OCI-LY1 (cell line): ENCODE measurements around the gene FERMT3.

Source experiments
- H2AFZ ChIP-seq: fragments of 200-600 bp; sonication (generic), shearing (Covaris generic); 2 replicates; pipeline ENCODE4 v1.6.0; 2014; ENCODE audit warnings: antibody characterized with exemption, mild to moderate bottlenecking, low read length
- H3F3A ChIP-seq: fragments of 200-600 bp; sonication (generic), shearing (Covaris generic); 2 replicates; pipeline ENCODE4 v1.6.0; 2014; ENCODE audit warnings: mild to moderate bottlenecking, antibody characterized with exemption, low read length, moderate library complexity; ENCODE audit not compliant: insufficient read depth
- H3K27ac ChIP-seq: fragments of 200-600 bp; sonication (generic); 2 replicates; pipeline ENCODE4 v1.5.1; 2014; ENCODE audit warnings: low read length, mixed run types, mild to moderate bottlenecking, low read depth; ENCODE audit not compliant: poor library complexity, severe bottlenecking
- H3K27me3 ChIP-seq: fragments of 200-600 bp; sonication (generic); 2 replicates; pipeline ENCODE4 v1.6.0; 2014; ENCODE audit warnings: antibody characterized with exemption, mild to moderate bottlenecking, low read length, moderate library complexity; ENCODE audit not compliant: insufficient read depth
- H3K36me3 ChIP-seq: fragments of 200-600 bp; sonication (generic); 2 replicates; pipeline ENCODE4 v1.6.1; 2014; ENCODE audit warnings: mild to moderate bottlenecking, antibody characterized with exemption, low read length, moderate library complexity, mixed read lengths; ENCODE audit not compliant: insufficient read depth
- H3K4me1 ChIP-seq: fragments of 200-600 bp; sonication (generic); 2 replicates; pipeline ENCODE4 v1.5.1; 2014; ENCODE audit warnings: mild to moderate bottlenecking, low read length, moderate library complexity; ENCODE audit not compliant: insufficient read depth, severe bottlenecking
- H3K4me2 ChIP-seq: fragments of 200-600 bp; sonication (generic), shearing (Covaris generic); 2 replicates; pipeline ENCODE4 v1.6.1; 2014; ENCODE audit warnings: low read length
- H3K4me3 ChIP-seq: fragments of 200-600 bp; sonication (generic); 2 replicates; pipeline ENCODE4 v1.5.1; 2014; ENCODE audit warnings: low read length, low read depth, mild to moderate bottlenecking, mixed read lengths; ENCODE audit not compliant: poor library complexity, severe bottlenecking
- H3K79me2 ChIP-seq: fragments of 200-600 bp; shearing (Covaris generic); 2 replicates; pipeline ENCODE4 v1.6.1; 2016; ENCODE audit warnings: mixed run types, low read length, mixed read lengths; ENCODE audit not compliant: insufficient read depth
- H3K9ac ChIP-seq: fragments of 200-600 bp; sonication (generic), shearing (Covaris generic); 2 replicates; pipeline ENCODE4 v1.6.1; 2014; ENCODE audit warnings: mild to moderate bottlenecking, low read length, mixed read lengths
- H3K9me2 ChIP-seq: fragments of 200-600 bp; sonication (generic), shearing (Covaris generic); 2 replicates; pipeline ENCODE4 v1.6.1; 2014; ENCODE audit warnings: low read depth, mild to moderate bottlenecking, low read length, mixed read lengths
- H3K9me3 ChIP-seq: fragments of 200-600 bp; shearing (Covaris generic); 2 replicates; pipeline ENCODE4 v1.6.1; 2014; ENCODE audit warnings: low read length, mixed read lengths
- H4K20me1 ChIP-seq: fragments of 200-600 bp; sonication (generic), shearing (Covaris generic); 2 replicates; pipeline ENCODE4 v1.6.0; 2016; ENCODE audit warnings: mild to moderate bottlenecking, low read length; ENCODE audit not compliant: insufficient read depth
- CTCF ChIP-seq: fragments of 200-600 bp; sonication (generic), shearing (Covaris generic); IDR thresholded peaks from 2 replicates; pipeline ENCODE4 v1.5.1; 2017; ENCODE audit warnings: mild to moderate bottlenecking, antibody characterized with exemption, low read length, moderate library complexity, mixed read lengths
- EZH2 ChIP-seq: fragments of 200-600 bp; sonication (generic), shearing (Covaris generic); IDR thresholded peaks from 2 replicates; pipeline ENCODE4 v1.8.0; 2017; ENCODE audit warnings: borderline replicate concordance, mixed run types, mild to moderate bottlenecking, antibody characterized with exemption, low read length, moderate library complexity, mixed read lengths

Gene FERMT3

GRCh38 chr11:64229090-64229743, 22.7 kb downstream of the FERMT3 start:
- Histone ChIP-seq H3K4me3 (peak overlapping the region; percentile 68), H3K9me2 (no peaks in the 10 kb centered on the region), H3K27me3 (no peaks in the 10 kb centered on the region), H3K4me2 (peak overlapping the region; percentile 79), H3K36me3 (peaks cover 4% of the 10 kb centered on the region; the same call in 1 of the 2 replicates), H3F3A (no peaks in the 10 kb centered on the region), H2AFZ (no peak overlapping the region), H3K79me2 (no peaks in the 10 kb centered on the region), H4K20me1 (no peaks in the 10 kb centered on the region), H3K9me3 (no peaks in the 10 kb centered on the region), H3K9ac (peak overlapping the region; percentile 71; the same call in 1 of the 2 replicates), H3K27ac (peak overlapping the region; percentile 79), H3K4me1 (peaks cover 65% of the 10 kb centered on the region)
- TF ChIP-seq EZH2 = no peak

DNA sequence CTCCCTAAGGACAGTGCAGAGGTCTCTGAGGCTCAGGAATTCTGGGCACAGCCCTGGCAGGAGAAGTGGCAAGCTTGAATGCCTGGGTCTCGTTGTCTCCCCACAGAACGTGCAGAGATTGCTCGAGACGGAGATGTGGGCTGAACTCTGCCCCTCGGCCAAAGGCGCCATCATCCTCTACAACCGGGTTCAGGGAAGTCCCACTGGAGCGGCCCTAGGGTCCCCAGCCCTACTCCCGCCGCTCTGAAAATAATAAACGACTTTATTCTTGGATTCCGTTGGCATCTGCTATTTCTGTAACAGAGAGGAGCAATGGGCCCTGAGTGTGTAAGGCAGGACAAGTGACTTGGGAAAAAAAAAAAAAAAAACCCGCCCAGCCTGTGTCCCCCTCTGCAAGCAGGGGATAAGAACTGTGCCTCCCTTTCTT, 23.2 kb downstream of the FERMT3 start:
- Histone ChIP-seq H3K4me2 (peak overlapping the region; percentile 79), H3K27me3 (no peaks in the 10 kb centered on the region), H3K27ac (peak overlapping the region; percentile 79), H3K9ac (peak overlapping the region; percentile 71), H4K20me1 (no peaks in the 10 kb centered on the region), H3K4me3 (peak overlapping the region; percentile 68), H3K9me2 (no peaks in the 10 kb centered on the region), H3K4me1 (peaks cover 59% of the 10 kb centered on the region), H3K79me2 (no peaks in the 10 kb centered on the region), H3K36me3 (no peaks in the 10 kb centered on the region; the same call in 1 of the 2 replicates), H3K9me3 (no peaks in the 10 kb centered on the region), H2AFZ (no peak overlapping the region), H3F3A (no peaks in the 10 kb centered on the region)
- TF ChIP-seq CTCF = no peak
- no peak for TF ChIP-seq EZH2

GRCh38 chr11:64230171-64230984, 23.9 kb downstream of the FERMT3 start, which contains the start of gene DNAJC4:
Gene DNAJC4 (plus strand): TSS chr11:64230548. CDS start chr11:64230855, 307 bp downstream.
- Histone ChIP-seq H3K9me3 (no peaks in the 10 kb centered on the region), H3K79me2 (no peaks in the 10 kb centered on the region), H3K9me2 (no peaks in the 10 kb centered on the region), H3K4me3 (peak within 1 kb of the TSS; percentile 68), H3K27ac (peak within 1 kb of the TSS; percentile 79), H4K20me1 (no peaks in the 10 kb centered on the region), H3K4me1 (peaks cover 58% of the 10 kb centered on the region), H3K27me3 (no peaks in the 10 kb centered on the region), H3K4me2 (peak within 1 kb of the TSS; percentile 79), H2AFZ (no peak within 1 kb of the TSS), H3K36me3 (peaks cover under 1% of the 10 kb centered on the region; the same call in 1 of the 2 replicates), H3F3A (no peaks in the 10 kb centered on the region), H3K9ac (peak within 1 kb of the TSS; percentile 71)
- TF ChIP-seq CTCF = no peak
- no peak for TF ChIP-seq EZH2
